T-helper 1 cell (primary cell): ENCODE results near the gene SSX4B.
"Not testable (repeated sequence)": the region's sequence is repeated elsewhere in the genome, so short reads cannot be mapped to it uniquely, and the experiment has no call there.

ENCODE experiments used
- DNase-seq, 5 donors: peaks; one replicate each; pipeline ENCODE4 v3.0.0-alpha.2; 2012 to 2020
- total RNA-seq, 4 donors: gene quantifications; one replicate each; lab custom pipeline; 2026; lab: John Stamatoyannopoulos, UW

Gene SSX4B, protein sequence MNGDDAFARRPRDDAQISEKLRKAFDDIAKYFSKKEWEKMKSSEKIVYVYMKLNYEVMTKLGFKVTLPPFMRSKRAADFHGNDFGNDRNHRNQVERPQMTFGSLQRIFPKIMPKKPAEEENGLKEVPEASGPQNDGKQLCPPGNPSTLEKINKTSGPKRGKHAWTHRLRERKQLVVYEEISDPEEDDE
- 0 reads per million in 4 donors for total RNA-seq

DNA sequence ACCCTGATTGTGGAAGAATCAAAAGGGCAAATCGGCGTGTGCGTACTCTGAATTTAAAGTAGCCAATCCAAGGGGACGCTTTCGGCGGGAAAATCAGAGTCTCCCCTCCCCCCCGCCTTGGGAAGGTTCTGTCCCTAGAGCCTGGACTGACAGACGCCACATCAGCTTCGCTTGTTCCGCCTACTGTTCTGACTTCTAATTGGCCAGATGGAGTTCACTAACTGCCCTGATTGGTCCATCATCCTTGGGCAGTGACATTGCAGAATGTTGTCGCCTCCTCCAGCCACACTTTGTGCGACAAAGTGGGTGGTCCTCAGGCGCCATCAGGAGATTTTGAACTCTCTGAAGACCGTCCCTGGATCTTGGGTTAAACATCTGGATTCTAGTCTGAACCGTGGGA is at the start of gene SSX4B:
Gene SSX4B, minus strand, starts transcription at position 101 of the 400 bp plus-strand sequence. CDS start 588 bp downstream, outside the sequence.
- DNase-seq: not testable (repeated sequence)

DNA sequence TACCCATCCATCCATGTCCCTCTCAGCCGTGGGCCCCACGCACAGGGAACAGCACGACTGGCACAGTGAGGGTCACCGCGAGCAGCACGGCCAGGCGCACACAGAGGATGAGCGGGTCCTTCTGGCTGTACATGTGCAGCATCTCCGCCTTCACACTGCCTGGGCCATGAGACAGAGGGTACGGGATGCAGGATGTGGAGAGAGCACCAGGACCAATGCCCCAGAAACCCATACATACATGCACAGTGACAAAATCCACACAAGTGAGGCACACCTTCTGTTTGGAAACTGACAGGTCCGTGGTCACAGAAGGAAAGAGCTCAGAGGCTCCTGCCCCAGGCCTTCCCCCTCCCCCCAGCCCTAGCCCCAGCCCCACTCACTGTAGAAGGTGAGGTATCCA is 48.8 kb upstream of the SSX4B start:
- DNase-seq: no peak

DNA sequence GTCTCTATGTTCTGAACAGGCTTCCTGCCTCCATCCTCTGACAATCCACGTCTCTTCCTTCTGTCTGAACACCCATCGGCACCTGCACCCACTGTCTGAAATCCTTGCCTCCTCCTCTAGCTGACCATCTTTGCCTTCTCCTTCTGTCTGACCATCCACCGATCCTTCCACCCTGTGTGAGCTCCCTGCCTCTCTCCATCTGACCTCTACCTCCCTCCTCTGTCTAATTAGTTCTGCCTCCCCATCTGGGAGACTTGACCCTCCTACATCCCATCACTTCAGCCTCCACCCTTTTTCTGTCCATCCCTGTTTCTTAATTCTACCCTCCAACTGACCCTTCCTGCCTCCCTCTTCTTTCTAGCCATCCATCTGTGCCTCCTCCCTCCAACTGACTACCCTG is 48.3 kb upstream of the SSX4B start:
- DNase-seq: no peak

DNA sequence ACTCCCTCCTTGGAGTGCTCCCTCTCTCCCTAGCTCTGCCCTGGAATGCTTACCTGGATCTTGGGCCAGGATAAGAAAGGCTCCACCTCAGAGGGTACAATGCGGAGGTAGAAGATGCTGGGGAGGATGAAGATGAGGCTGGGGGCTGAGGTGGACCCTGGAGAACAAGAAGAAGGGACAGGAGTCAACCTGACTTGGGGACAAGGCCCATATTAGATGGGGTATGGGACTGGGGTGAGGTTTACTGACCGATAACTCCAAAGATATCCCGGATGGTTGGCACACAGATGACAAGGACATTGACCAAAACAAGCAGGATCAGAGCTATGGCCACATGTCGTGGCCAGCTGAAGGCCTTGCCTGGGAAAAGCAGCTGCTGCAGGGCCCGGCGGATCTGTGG is 47.7 kb upstream of the SSX4B start:
- DNase-seq: no peak

DNA sequence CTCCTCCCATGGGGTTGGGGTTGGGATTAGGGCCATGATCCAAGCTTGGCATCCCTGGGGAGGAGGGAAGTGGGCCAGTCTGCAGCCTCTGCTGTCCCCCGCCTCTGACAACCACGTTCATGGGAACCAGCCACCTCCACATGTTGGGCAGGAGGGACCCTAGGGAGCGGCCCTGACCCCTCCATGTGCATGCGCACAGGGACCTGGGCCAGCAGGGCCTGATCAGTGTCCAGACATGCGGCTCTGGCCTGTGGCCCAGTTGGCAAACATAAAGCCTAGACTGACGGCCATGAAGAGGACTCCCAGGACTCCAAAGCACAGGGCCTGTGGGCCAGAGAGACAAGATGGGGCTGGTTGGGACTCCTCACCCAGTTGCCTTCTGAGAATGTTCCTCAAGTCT is 47.0 kb upstream of the SSX4B start:
- DNase-seq: no peak

DNA sequence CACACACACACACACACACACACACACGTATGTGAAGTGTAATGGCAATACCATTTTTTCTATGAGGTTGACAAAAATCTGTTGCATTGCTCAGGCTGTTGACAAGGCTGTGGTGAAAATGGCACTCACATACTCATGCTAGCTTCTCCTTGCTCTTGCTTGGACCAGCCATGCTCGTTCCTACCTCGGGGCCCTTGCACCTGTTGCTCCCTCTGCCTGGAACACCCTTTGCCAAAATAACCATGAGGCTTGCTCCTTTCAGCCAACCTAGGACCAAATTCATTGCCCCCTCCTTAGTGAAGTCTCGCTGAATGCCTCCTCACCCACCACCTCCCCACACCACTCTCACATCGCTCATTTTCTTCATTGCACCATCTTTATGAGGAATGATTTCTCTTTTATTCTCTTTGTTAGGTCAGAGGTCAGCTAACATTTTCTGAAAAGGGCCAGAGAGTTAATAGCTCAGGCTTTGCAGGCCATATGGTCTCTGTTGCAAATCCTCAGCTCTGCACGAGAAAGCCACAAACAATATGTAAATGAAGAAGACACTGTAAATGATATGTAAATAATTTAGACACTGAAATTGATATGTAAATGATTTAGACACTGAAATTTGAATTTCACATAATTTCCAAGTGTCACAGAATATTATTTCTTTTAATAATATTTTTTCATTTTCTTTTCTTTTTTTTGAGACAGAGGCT is 45.0 kb upstream of the SSX4B start:
- no peak for DNase-seq

DNA sequence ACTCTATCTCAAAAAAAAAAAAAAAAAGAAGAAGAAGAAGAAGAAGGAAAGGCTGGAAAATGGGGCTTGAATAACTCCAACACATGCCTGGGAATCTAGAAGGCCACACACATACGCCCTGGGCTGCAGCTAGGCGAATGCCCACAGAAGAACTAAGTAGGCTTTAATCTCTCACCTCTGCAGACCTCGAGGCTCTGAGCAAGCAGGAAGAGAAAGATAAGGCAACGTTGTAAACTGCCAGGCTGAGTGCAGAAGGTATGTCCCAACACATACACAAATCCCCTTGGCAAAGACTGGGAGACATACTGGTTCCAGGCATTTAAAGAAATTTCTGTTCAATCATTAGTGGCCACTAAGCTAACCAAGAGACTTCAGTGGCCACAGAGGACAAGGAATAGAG is 39.9 kb upstream of the SSX4B start:
- DNase-seq: no peak

DNA sequence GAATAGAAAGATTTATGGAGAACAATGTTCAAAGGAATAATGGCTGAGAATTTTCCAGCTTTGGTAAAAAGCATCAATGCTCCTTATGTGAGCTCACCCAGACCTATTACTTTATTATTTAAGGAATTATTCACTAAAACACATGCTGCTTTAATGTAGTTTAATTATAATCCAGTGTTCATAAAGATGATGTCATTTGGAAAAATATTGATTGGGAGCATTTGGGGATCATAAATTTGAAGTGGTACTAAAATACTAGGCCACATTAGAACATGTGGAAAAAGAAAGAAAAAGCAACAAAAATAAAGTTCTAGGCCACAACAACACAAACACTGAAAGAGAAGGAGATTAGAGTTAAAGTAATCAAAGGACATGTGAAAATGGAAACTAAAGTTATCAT is 38.3 kb upstream of the SSX4B start:
- no peak for DNase-seq

DNA sequence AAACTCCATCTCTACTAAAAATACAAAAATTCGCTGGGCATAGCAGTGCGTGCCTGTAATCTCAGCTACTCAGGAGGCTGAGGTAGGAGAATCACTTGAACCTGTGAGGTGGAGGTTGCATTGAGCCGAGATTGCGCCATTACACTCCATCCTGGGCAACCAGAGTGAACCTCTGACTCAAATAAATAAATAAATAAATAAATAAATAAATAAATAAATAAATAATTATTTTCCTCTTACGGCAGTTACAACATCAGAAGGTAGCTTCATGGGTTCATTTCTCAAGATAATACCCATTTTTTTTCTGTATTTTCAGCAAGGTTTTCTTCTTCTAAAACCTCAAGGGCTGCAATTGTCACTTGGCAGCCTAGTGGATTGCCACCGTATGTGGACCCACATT is 35.4 kb upstream of the SSX4B start:
- DNase-seq: not testable (repeated sequence)

DNA sequence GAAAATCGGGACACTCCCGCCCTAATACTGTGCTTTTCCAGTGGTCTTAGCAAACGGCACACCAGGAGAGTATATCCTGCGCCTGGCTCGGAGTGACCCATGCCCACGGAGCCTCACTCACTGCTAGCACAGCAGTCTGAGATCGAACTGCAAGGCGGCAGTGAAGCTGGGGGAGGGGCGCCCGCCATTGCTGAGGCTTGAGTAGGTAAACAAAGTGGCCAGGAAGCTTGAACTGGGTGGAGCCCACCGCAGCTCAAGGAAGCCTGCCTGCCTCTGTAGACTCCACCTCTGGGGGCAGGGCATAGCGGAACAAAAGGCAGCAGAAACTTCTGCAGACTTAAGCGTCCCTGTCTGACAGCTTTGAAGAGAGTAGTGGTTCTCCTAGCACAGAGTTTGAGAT is 22.0 kb upstream of the SSX4B start:
- DNase-seq: not testable (repeated sequence)

DNA sequence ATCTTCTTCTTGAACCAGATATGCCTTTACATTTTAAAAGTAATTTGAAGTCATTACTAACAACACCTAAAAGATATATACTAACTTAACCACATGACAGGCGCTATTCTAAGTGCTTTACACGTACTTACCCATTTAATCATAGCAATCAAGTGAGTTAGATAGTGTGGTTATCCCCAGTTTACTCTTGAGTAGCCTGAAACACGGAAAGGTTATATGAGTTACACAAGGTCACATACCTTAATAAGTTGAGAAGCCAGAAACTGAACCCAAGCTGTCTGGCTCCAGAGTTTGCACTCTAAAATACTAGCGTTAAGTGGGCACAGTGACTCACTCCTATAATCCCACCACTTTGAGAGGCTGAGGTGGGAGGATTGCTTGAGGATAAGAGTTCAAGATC is 18.4 kb upstream of the SSX4B start:
- not testable (repeated sequence) for DNase-seq

DNA sequence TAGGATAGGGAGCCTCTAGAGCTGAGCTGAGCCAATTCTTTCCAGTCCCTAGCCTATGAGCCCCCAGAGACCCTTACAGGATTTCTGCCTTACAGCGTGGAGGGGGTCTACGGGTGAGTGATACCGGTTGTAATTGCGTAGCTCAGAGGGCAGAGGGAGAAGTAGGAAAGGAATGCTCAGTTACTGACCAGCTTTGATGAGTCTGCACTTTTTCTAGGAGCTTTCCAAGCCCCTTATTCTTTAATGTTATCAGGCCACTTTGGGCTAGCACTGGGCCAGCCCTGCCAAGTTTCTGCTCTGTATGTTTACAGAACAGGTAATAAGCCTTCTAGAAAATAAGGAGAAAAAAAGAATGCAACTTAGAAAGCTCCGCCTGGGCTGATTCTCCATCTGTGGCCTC is 17.8 kb upstream of the SSX4B start:
- not testable (repeated sequence) for DNase-seq

DNA sequence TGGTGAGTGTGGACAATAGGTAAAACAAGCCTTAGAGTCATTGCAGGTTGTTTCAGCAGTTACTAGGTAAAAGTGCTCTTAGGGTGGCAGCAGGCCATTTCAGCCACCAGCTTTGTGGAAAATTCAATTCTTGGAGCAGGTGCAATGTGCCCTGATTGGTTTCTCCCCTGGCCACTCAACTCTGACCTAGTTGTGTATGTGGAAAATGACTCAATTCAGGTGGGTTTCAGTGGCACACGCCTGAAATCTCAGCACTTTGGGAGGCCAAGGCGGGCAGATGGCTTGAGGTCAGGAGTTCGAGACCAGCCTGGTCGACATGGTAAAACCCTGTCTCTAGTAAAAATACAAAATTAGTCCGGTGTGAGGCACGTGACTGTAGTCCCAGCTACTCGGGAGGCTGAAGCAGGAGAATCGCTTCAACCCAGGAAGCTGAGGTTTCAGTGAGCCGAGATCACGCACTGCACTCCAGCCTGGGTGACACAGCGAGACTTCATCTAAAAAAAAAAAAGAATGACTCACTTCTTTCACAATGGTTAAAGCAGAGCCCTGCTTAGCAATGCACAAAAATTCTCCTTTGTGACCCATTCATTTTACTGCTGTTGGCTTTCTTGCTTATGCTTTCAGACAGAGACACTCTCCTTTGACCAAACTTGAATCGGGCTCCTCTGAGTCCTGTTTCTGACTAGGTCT is 15.4 kb upstream of the SSX4B start:
- DNase-seq: not testable (repeated sequence)

DNA sequence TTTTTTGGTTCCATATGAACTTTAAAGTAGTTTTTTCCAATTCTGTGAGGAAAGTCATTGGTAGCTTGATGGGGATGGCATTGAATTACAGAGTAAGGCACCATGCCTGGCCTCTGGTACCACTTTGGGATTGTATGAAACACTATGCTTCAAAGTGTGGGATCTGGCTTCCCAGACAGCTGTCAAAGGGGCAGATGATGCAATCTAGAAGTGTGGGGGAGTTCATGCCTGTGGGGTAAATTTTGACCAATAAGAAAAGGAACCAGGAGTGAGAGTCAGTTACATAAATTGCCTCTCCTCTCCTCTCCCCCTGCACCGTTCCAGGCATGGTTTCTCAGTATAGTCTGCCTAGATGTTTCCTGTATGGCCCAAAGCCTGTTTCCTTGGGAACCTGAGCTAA is 13.9 kb downstream of the SSX4B start:
- not testable (repeated sequence) for DNase-seq

DNA sequence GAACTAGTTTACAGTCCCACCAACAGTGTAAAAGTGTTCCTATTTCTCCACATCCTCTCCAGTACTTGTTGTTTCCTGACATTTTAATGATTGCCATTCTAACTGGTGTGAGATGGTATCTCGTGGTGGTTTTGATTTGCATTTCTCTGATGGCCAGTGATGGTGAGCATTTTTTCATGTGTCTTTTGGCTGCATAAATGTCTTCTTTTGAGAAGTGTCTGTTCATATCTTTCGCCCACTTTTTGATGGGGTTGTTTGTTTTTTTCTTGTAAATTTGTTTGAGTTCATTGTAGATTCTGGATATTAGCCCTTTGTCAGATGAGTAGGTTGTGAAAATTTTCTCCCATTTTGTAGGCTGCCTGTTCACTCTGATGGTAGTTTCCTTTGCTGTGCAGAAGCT is 14.8 kb downstream of the SSX4B start:
- not testable (repeated sequence) for DNase-seq

DNA sequence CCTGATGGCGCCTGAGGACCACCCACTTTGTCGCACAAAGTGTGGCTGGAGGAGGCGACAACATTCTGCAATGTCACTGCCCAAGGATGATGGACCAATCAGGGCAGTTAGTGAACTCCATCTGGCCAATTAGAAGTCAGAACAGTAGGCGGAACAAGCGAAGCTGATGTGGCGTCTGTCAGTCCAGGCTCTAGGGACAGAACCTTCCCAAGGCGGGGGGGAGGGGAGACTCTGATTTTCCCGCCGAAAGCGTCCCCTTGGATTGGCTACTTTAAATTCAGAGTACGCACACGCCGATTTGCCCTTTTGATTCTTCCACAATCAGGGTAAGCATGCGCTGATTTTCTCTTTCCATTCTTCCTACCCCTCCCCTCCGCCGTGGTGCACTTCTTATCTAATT is 28.5 kb downstream of the SSX4B start, which contains the start of gene SSX4:
Gene SSX4, plus strand, starts transcription at position 301 of the 400 bp plus-strand sequence. CDS start 515 bp downstream, outside the sequence.
- DNase-seq: not testable (repeated sequence)

DNA sequence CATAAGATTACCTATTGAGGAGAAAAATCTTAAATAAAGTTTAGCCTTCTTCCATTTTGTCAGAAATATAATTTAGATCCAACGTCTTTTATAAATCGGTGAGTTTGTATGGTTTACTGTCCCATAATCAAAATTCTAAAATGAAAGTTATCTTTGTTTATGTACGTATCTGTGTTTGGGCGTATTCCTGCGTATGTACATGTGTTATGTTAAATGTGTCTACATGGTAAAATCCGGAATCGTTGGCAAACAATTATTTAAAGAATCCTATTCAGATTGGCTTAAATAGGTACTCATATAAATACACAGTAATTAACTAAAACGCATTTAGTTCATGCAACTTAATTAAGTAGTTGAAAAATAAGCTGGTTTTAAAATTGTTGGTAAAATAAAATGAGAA is 41.4 kb downstream of the SSX4B start:
- DNase-seq: not testable (repeated sequence)

DNA sequence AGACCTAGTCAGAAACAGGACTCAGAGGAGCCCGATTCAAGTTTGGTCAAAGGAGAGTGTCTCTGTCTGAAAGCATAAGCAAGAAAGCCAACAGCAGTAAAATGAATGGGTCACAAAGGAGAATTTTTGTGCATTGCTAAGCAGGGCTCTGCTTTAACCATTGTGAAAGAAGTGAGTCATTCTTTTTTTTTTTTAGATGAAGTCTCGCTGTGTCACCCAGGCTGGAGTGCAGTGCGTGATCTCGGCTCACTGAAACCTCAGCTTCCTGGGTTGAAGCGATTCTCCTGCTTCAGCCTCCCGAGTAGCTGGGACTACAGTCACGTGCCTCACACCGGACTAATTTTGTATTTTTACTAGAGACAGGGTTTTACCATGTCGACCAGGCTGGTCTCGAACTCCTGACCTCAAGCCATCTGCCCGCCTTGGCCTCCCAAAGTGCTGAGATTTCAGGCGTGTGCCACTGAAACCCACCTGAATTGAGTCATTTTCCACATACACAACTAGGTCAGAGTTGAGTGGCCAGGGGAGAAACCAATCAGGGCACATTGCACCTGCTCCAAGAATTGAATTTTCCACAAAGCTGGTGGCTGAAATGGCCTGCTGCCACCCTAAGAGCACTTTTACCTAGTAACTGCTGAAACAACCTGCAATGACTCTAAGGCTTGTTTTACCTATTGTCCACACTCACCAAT is 43.9 kb downstream of the SSX4B start:
- DNase-seq: not testable (repeated sequence)

DNA sequence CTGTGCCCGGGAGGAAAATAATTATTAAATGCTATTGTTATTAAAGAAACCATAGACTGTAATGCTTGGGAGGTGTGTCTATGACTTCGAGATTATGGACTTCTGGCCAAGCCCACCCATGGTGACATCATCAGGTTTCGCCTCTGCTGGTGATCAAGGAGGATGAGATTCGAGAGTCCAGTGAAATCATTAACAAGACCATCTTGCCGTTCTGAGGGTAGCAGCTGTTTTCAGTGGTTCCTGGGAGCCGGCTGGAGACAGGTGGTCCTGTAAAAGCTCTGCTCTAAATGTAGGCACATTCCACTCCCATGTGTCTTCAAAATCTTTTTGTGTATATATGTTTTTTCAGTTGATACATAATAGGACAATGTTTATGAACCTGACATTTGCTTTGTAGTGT is 52.5 kb downstream of the SSX4B start:
- not testable (repeated sequence) for DNase-seq

DNA sequence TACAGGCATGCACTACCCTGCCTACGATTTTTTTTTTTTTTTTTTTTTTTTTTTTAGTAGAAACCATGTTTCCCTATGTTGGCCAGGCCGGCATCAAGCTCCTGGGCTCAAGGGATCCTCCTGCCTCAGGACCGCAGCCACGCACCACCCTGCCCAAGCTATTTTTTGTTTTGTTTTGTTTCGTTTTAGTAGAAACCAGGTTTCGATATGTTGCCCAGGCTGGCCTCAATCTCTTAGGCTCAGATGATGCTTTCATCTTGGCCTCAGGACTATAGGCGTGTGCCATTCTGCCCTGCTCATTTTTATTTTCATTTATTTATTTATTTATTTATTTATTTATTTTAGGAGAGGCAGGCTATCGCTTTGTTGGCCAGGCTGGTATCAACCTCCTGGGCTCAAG is 54.1 kb downstream of the SSX4B start:
- DNase-seq: no peak

DNA sequence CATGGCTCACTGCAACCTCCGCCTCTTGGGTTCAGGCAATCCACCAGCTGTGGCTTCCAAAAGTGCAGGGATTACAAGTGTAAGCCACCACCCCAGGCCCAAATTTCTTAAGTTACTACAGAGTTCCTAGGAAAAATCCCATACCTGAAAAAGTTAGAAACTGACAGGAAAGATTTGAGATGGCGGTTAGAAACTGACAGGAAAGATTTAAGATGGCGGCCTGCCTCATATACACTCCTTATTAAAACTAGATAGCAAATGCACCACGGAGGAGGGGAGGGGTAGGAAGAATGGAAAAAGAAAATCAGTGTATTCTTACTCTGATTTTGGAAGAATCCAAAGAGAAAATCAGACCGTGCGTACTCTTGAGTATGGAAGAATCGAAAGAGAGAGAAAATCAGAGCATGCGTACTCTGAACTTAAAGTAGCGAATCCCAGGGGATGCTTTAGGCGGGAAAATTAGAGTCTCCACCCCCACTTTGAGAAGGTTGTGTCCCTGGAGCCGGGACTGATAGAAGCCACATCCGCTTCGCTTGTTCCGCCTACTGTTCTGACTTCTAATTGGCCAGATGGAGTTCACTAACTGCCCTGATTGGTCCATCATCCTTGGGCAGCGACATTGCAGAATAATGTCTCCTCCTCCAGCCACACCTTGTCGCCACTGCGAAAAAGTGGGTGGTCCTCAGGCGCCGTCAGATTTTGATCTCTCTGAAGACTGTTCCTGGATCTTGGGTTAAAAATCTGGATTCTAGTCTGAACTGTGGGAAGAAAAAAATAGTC is 55.3 kb downstream of the SSX4B start, which contains the start of gene SSX3:
Gene SSX3, minus strand, starts transcription at position 389 of the 780 bp plus-strand sequence. CDS start 1,454 bp downstream, outside the sequence.
- not testable (repeated sequence) for DNase-seq
